Tibial nerve (tissue), 3 donors: ENCODE results near the gene PDXDC1.

Experiments used
- POLR2A ChIP-seq, 2 donors: fragments of 450-650 bp; IDR thresholded peaks; one replicate each; pipeline ENCODE4 v1.6.1; 2017; ENCODE audit warnings: antibody characterized with exemption in 2 of 2, mild to moderate bottlenecking in 2 of 2, moderate library complexity in 2 of 2
- TF ChIP-seq, protein P1 (sequence below), 5 experiments: fragments of 200-600 bp in 3 of 5; fragments of 450-650 bp in 2 of 5; sonication (generic) in 3 of 5; IDR thresholded peaks; one replicate each; pipeline ENCODE4 v1.5.1; 2016 to 2019; ENCODE audit warnings: antibody characterized with exemption in 5 of 5, mild to moderate bottlenecking in 3 of 5, moderate library complexity in 2 of 5

GRCh38 chr16:15035163-15035729 is 60.4 kb downstream of the PDXDC1 start:
- TF ChIP-seq POLR2A (IDR thresholded peaks at IDR 0.05) = no peak
- TF ChIP-seq, protein P1, sequence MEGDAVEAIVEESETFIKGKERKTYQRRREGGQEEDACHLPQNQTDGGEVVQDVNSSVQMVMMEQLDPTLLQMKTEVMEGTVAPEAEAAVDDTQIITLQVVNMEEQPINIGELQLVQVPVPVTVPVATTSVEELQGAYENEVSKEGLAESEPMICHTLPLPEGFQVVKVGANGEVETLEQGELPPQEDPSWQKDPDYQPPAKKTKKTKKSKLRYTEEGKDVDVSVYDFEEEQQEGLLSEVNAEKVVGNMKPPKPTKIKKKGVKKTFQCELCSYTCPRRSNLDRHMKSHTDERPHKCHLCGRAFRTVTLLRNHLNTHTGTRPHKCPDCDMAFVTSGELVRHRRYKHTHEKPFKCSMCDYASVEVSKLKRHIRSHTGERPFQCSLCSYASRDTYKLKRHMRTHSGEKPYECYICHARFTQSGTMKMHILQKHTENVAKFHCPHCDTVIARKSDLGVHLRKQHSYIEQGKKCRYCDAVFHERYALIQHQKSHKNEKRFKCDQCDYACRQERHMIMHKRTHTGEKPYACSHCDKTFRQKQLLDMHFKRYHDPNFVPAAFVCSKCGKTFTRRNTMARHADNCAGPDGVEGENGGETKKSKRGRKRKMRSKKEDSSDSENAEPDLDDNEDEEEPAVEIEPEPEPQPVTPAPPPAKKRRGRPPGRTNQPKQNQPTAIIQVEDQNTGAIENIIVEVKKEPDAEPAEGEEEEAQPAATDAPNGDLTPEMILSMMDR (IDR thresholded peaks at IDR 0.05) = no peak
